Endothelial cell of umbilical vein (primary cell): ENCODE data around the gene RHEBL1.

Experiments used
- CTCF ChIP-seq, 2 donors: IDR thresholded peaks; 1 replicate in 1 of 2; 2 replicates in 1 of 2; pipeline ENCODE4 v1.5.1; 2011; ENCODE audit warnings: low read length in 2 of 2, mild to moderate bottlenecking in 2 of 2, moderate library complexity in 2 of 2, control low read depth in 1 of 2, inconsistent platforms in 1 of 2, low read depth in 1 of 2; ENCODE audit not compliant: insufficient read depth in 1 of 2; ENCODE audit errors: extremely low read depth in 1 of 2
- MAX ChIP-seq: IDR thresholded peaks from 2 replicates; pipeline ENCODE4 v1.6.1; 2011; ENCODE audit not compliant: insufficient read depth, insufficient read length
- POLR2A ChIP-seq: IDR thresholded peaks from 2 replicates; pipeline ENCODE4 v1.6.1; 2012; ENCODE audit warnings: low read depth, mild to moderate bottlenecking, control low read depth, low read length

DNA sequence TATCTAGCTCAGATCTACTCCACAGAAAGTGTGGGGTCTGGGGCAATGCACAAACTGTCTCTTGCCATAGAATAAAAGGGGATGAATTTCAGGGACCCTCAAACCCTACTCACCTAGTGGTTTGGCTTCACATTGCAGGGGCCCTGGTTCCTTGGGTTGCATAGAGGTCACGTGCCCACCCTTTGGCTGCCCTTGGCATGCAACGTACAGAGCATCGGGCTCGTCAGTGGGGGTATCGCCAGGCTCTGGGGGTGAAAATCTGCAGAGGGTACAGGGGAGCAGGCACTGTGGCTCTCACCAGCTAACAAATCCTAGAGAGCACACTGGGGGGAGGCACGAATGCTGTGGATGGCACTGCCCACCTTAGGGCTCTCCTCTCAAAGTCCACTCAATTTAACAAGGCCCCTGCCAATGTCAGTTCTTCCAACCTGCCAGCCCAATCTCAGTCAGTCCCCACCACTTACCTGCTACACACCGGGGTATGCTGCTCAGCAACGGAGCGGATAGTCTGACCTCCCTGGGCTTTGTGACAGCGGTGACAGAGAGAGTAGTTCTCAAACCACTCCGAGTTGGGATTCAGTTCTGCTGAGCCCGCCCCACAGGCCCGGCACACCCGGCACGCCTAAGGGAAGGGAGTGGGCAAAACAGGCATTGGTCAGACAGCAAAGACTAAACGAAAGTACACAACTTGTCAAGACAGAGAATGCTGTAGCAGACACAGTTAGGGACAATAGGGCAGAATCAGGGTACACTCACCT, 17.1 kb downstream of the RHEBL1 start:
- TF ChIP-seq CTCF (IDR thresholded peaks at IDR 0.05; ENCODE audit: extremely low read depth in 1 of 2, insufficient read depth in 1 of 2, low read depth in 1 of 2, low read length in 2 of 2) (no peak), POLR2A (no peak), MAX (no peak)
